Adrenal gland (tissue), 5 donors: ENCODE measurements around the gene BRF1.

Experiments
- CTCF ChIP-seq, 6 experiments: fragments of 450-650 bp in 4 of 6; fragments of 200-600 bp in 2 of 6; sonication (generic) in 1 of 6; IDR thresholded peaks; 1 replicate in 5 of 6; 2 replicates in 1 of 6; pipeline versions ENCODE4 v1.5.1 to v1.8.0; 2016 to 2021; ENCODE audit warnings: antibody characterized with exemption in 6 of 6, mild to moderate bottlenecking in 2 of 6, moderate library complexity in 1 of 6
- POLR2A ChIP-seq, 2 donors: fragments of 450-650 bp; IDR thresholded peaks; one replicate each; pipeline ENCODE4 v1.6.1; 2017; ENCODE audit warnings: antibody characterized with exemption in 2 of 2, mild to moderate bottlenecking in 2 of 2, moderate library complexity in 1 of 2
- donor health status: DM: no; HTN: no; CAD: no.

- TF ChIP-seq CTCF (IDR thresholded peaks at IDR 0.05), result no peak
- TF ChIP-seq POLR2A (IDR thresholded peaks at IDR 0.05), result no peak
Observed at GRCh38 chr14:105181549-105182295, 119.1 kb downstream of the BRF1 start.
